HepG2 (cell line): ENCODE measurements around the gene PLPP3. TPM values are rescaled to one million over a fixed set of nuclear protein-coding genes. Genes with fewer than 3 reads are reported as not detected.

ENCODE experiments used
- ATAC-seq: fragments of 200-7000 bp; cut with Tn5 transposase; 3 replicates; pipeline ENCODE4 v1.9.1; 2020; ENCODE audit warnings: mild to moderate bottlenecking, moderate library complexity
- BruUV-seq: library from RNA; stranded (reverse); fragments of 400-500 nt; replicated peaks from 2 replicates; lab custom pipeline; 2021; lab: Mats Ljungman, UMichigan
- CTCF ChIA-PET: fragments of 300-600 bp; formaldehyde crosslinking; extraction: SDS; loops from one replicate; lab custom pipeline; 2021; ENCODE audit warnings: low total read pairs, inconsistent platforms, low intra/inter-chr PET ratio; lab: Yijun Ruan, JAX
- POLR2A ChIA-PET: fragments of 350-600 bp; sonication (Branson Sonifier 250); formaldehyde crosslinking; loops from one replicate; lab custom pipeline; 2020; ENCODE audit warnings: antibody characterized with exemption, inconsistent platforms; lab: Yijun Ruan, JAX
- DNase-seq: peaks from one replicate; pipeline ENCODE4 v3.0.0-alpha.2; 2015; ENCODE audit warnings: low spot score
- FAIRE-seq: peaks from 3 replicates; lab custom pipeline; 2011; peaks lifted over from hg19 to GRCh38; lab: Jason Lieb, UNC
- H2AFZ ChIP-seq: one replicate; pipeline ENCODE4 v1.6.1; 2011; ENCODE audit warnings: low read length, inconsistent platforms
- H3K27ac ChIP-seq: fragments of 300-600 bp; 3 replicates; pipeline ENCODE4 v1.8.0; 2011; ENCODE audit warnings: mixed run types, mild to moderate bottlenecking, mixed read lengths, low read length, inconsistent platforms; ENCODE audit not compliant: insufficient read depth; ENCODE audit errors: extremely low read length
- H3K27me3 ChIP-seq, 2 experiments: fragments of 200-600 bp in 1 of 2; 2 replicates in 1 of 2; 3 replicates in 1 of 2; pipeline versions ENCODE4 v1.6.0 to v1.8.0; 2011; ENCODE audit warnings: low read length in 2 of 2, mild to moderate bottlenecking in 2 of 2, moderate library complexity in 2 of 2, inconsistent platforms in 1 of 2; ENCODE audit not compliant: insufficient read depth in 2 of 2, control insufficient read depth in 1 of 2
- H3K36me3 ChIP-seq, 2 experiments: fragments of 200-600 bp in 1 of 2; replicated peaks in 1 of 2; 2 replicates in 1 of 2; 3 replicates in 1 of 2; pipeline versions ENCODE4 v1.5.1 to v1.8.0; 2011; ENCODE audit warnings: low read length in 2 of 2, inconsistent platforms in 1 of 2; ENCODE audit not compliant: insufficient read depth in 2 of 2, control insufficient read depth in 1 of 2
- H3K4me1 ChIP-seq: 2 replicates; pipeline ENCODE4 v1.5.1; 2012; ENCODE audit warnings: low read length, inconsistent platforms; ENCODE audit not compliant: insufficient read depth
- H3K4me2 ChIP-seq: 2 replicates; pipeline ENCODE4 v1.6.0; 2011; ENCODE audit warnings: low read depth, low read length, inconsistent platforms
- H3K4me3 ChIP-seq, 3 experiments: fragments of 200-600 bp in 1 of 3; sonication (generic), shearing (Covaris generic) in 1 of 3; replicated peaks in 1 of 3; 2 replicates each; pipeline ENCODE4 v1.5.1; 2011 to 2016; ENCODE audit warnings: low read length in 3 of 3, inconsistent platforms in 2 of 3, low read depth in 2 of 3, mild to moderate bottlenecking in 2 of 3, control low read depth in 1 of 3, mixed read lengths in 1 of 3; ENCODE audit not compliant: insufficient read depth in 1 of 3
- H3K79me2 ChIP-seq: one replicate; pipeline ENCODE4 v1.6.1; 2011; ENCODE audit warnings: low read length, inconsistent platforms; ENCODE audit not compliant: insufficient read depth
- H3K9ac ChIP-seq: 2 replicates; pipeline ENCODE4 v1.6.0; 2011; ENCODE audit warnings: mild to moderate bottlenecking, low read depth, low read length, inconsistent platforms; ENCODE audit not compliant: insufficient read depth
- H3K9me3 ChIP-seq: 2 replicates; pipeline ENCODE4 v1.5.1; 2012; ENCODE audit warnings: mild to moderate bottlenecking, low read length
- H4K20me1 ChIP-seq: 2 replicates; pipeline ENCODE4 v1.6.0; 2011; ENCODE audit warnings: inconsistent platforms, mild to moderate bottlenecking, low read length, moderate library complexity; ENCODE audit not compliant: insufficient read depth
- EEA1 ChIP-seq: sonication (generic); formaldehyde crosslinking; IDR thresholded peaks from 2 replicates; pipeline ENCODE4 v1.5.1; 2020; ENCODE audit warnings: mild to moderate bottlenecking, missing genetic modification reagents, borderline replicate concordance
- ELF3 ChIP-seq: IDR thresholded peaks from 2 replicates; pipeline ENCODE4 v1.6.1; 2016; ENCODE audit warnings: missing genetic modification reagents, missing compliant biosample characterization
- HHEX ChIP-seq: IDR thresholded peaks from 2 replicates; pipeline ENCODE4 v1.6.1; 2016; ENCODE audit warnings: control low read depth
- JUNB ChIP-seq: sonication (generic); formaldehyde crosslinking; IDR thresholded peaks from 2 replicates; pipeline ENCODE4 v1.8.0; 2022; ENCODE audit warnings: missing genetic modification reagents, mild to moderate bottlenecking, borderline replicate concordance
- MAX ChIP-seq: IDR thresholded peaks from 2 replicates; pipeline ENCODE4 v1.6.1; 2012; ENCODE audit warnings: inconsistent platforms
- MED13 ChIP-seq: sonication (generic); formaldehyde crosslinking; IDR thresholded peaks from 2 replicates; pipeline ENCODE4 v1.5.0; 2020; ENCODE audit warnings: missing genetic modification reagents
- RNF2 ChIP-seq: fragments of 450-650 bp; conservative IDR thresholded peaks from 2 replicates; pipeline ENCODE4 v1.6.1; 2016; ENCODE audit warnings: low read depth
- ZBTB20 ChIP-seq: sonication (generic); formaldehyde crosslinking; IDR thresholded peaks from 2 replicates; pipeline ENCODE4 v1.8.1; 2023; ENCODE audit warnings: missing genetic modification reagents, low read depth, mild to moderate bottlenecking, borderline replicate concordance
- ZFP36 ChIP-seq: fragments of 150-350 bp; IDR thresholded peaks from 2 replicates; pipeline ENCODE4 v1.6.1; 2018; ENCODE audit warnings: borderline replicate concordance, low read length, low read depth; ENCODE audit not compliant: partially characterized antibody
- ZNF274 ChIP-seq: sonication (generic); formaldehyde crosslinking; IDR thresholded peaks from 2 replicates; pipeline ENCODE4 v1.5.1; 2020; ENCODE audit warnings: mild to moderate bottlenecking, missing genetic modification reagents
- ZNF407 ChIP-seq: sonication (generic); formaldehyde crosslinking; IDR thresholded peaks from one replicate; pipeline ENCODE4 v1.5.1; 2020; ENCODE audit warnings: mild to moderate bottlenecking, missing genetic modification reagents; ENCODE audit errors: not compliant biosample characterization
- ZNF737 ChIP-seq: sonication (generic); formaldehyde crosslinking; IDR thresholded peaks from 2 replicates; pipeline ENCODE4 v1.5.0; 2020; ENCODE audit warnings: missing genetic modification reagents, mild to moderate bottlenecking, borderline replicate concordance
- WGBS: methylation state at CpG from one replicate; pipeline ENCODE4 v1.1.6; 2017; ENCODE audit warnings: low lambda C conversion rate; 5-methylcytosine and 5-hydroxymethylcytosine counted together
- in situ Hi-C: cut with HindIII; loops from 2 replicates; pipeline ENCODE4 v1.10.0; 2017; ENCODE audit warnings: low pct_unique_long_range_greater_than_20kb; ENCODE audit not compliant: extremely low pct_ligation_motif_present
- intact Hi-C: fragments of 100-400 bp; cut with micrococcal nuclease; formaldehyde crosslinking; loops from one replicate; pipeline ENCODE4 v1.10.0; 2022; ENCODE audit not compliant: unreplicated experiment
- polyA plus RNA-seq, 8 experiments: library from polyadenylated mRNA; depleted of rRNA in 3 of 8; stranded (reverse) in 7 of 8; unstranded in 1 of 8; fragments of >200 nt; fragmentation: Illumina TruSeq in 4 of 8; extraction: Trizol in 4 of 8; gene quantifications; 2 replicates each; pipeline versions ENCODE4 v1.2.1 to v1.2.3, GENCODE V29; 2011 to 2016; ENCODE audit warnings: low read depth in 4 of 8, missing spikeins in 1 of 8, mixed read lengths in 1 of 8; ENCODE audit not compliant: insufficient read depth in 1 of 8
- total RNA-seq, 5 experiments: library from RNA; depleted of rRNA; stranded (reverse); fragments of >200 nt; fragmentation: Illumina TruSeq; extraction: Trizol; gene quantifications; 2 replicates each; pipeline ENCODE4 v1.2.3, GENCODE V29; 2016; ENCODE audit warnings: low read depth in 1 of 5
- TF ChIP-seq, protein P1 (sequence below): sonication (generic); formaldehyde crosslinking; IDR thresholded peaks from 2 replicates; pipeline ENCODE4 v1.4.0; 2020; ENCODE audit warnings: missing genetic modification reagents, mild to moderate bottlenecking, borderline replicate concordance
- TF ChIP-seq, protein P2 (sequence below): sonication (generic); formaldehyde crosslinking; IDR thresholded peaks from 2 replicates; pipeline ENCODE4 v1.8.1; 2023; ENCODE audit warnings: mild to moderate bottlenecking, missing genetic modification reagents, borderline replicate concordance

The PLPP3 gene
- total and polyA plus RNA-seq, 2 of the 13 experiments (the other 11 are each of a cell fraction or from before 2014, with no cell fraction given) = 49.7 to 65.8 TPM

- TF ChIP-seq ZFP36 = no peak
- TF ChIP-seq MED13 = no peak
- TF ChIP-seq, protein P1, sequence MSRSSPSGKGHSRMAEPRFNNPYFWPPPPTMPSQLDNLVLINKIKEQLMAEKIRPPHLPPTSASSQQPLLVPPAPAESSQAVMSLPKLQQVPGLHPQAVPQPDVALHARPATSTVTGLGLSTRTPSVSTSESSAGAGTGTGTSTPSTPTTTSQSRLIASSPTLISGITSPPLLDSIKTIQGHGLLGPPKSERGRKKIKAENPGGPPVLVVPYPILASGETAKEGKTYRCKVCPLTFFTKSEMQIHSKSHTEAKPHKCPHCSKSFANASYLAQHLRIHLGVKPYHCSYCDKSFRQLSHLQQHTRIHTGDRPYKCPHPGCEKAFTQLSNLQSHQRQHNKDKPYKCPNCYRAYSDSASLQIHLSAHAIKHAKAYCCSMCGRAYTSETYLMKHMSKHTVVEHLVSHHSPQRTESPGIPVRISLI (CRISPR knock-in tag) = no peak
- TF ChIP-seq ZNF274 (CRISPR knock-in tag) = no peak
- TF ChIP-seq HHEX (CRISPR knock-in tag) = no peak
- no peak for TF ChIP-seq ELF3 (CRISPR knock-in tag)
- no peak for TF ChIP-seq ZNF407
- no peak for TF ChIP-seq ZBTB20
- TF ChIP-seq RNF2 = no peak
- TF ChIP-seq, protein P2, sequence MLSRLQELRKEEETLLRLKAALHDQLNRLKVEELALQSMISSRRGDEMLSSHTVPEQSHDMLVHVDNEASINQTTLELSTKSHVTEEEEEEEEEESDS (CRISPR knock-in tag) = no peak
- TF ChIP-seq ZNF737 (CRISPR knock-in tag) = no peak
- no peak for TF ChIP-seq JUNB (CRISPR knock-in tag)
- TF ChIP-seq EEA1 (CRISPR knock-in tag) = no peak
- no peak for TF ChIP-seq MAX
- Histone ChIP-seq H4K20me1 (peaks cover 23% of the 10 kb centered on the region), H3K27me3 (no peaks in the 10 kb centered on the region), H3K4me2 (no peak overlapping the region), H3K4me1 (peaks cover 84% of the 10 kb centered on the region), H2AFZ (no peak overlapping the region), H3K27ac (peak overlapping the region; percentile 25), H3K4me3 (no peak overlapping the region), H3K9me3 (no peaks in the 10 kb centered on the region), H3K79me2 (peaks cover 97% of the 10 kb centered on the region), H3K36me3 (peaks cover 1 to 10% of the 10 kb centered on the region in 2 experiments; a peak in 4 of 5 replicates), H3K9ac (no peak overlapping the region)
- FAIRE-seq (no peak), ATAC-seq (no peak), DNase-seq (no peak)
- BruUV-seq = no TSS peak
- intact Hi-C loops (no loop called here), in situ Hi-C loops (no loop called here)
- WGBS = 95% methylated on average over 5 of the region's 5 CpGs
- POLR2A ChIA-PET = no interaction called here
- CTCF ChIA-PET = no interaction called here
Observed at GRCh38 chr1:56550138-56550858, 29.1 kb downstream of the PLPP3 start.
